ENCODE data around the gene ARID1B. TPM values are rescaled to one million over a fixed set of nuclear protein-coding genes. Genes with fewer than 3 reads are reported as not detected.

Gene ARID1B
- total RNA-seq, 1 experiment from 2014 or later: 91.7 TPM

DNA sequence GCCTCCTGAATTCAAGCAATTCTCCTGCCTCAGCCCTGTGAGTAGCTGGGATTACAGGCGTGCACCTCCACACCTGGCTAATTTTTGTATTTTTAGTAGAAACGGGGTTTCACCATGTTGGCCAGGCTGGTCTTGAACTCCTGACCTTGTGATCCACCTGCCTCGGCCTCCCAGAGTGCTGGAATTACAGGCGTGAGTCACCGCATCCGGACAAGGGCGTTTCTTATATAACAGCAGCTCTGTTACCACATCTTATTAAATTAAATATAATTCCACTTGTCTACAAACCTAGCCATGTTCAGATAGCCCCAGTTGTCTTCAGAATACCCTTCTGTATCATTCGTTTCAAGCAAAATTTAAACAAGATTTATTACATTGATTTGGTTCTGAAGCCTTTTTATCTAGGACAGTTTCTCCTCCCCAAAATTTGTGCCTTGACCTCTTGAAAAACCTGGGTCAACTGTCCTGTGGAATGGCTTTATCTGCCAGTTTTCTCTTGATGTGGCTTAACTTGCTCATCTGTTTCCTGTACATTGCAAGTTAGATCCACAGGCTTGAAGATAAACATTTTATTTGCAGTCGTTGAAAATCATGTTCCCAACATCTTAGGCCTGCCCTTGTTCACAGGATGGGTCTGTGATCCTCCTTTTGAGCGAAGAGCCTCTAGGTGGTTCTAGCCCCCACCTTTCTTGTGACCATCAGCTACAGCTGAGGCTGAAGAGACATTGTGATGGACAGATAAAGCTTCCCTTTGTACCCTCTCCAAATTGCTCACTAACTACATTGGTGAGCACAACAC is 132.2 kb downstream of the ARID1B start:
- ATAC-seq (no peak), DNase-seq (ENCODE audit: low read depth, low spot score) (no peak)
- POLR2A ChIA-PET: no interaction called here
- H3K4me1 ChIP-seq (ENCODE audit: control insufficient read depth, insufficient read depth, low read length): no peaks in the 10 kb centered on the region
- no peak overlapping the region for H3K27ac ChIP-seq (ENCODE audit: low read length)
- TF ChIP-seq, protein P1, sequence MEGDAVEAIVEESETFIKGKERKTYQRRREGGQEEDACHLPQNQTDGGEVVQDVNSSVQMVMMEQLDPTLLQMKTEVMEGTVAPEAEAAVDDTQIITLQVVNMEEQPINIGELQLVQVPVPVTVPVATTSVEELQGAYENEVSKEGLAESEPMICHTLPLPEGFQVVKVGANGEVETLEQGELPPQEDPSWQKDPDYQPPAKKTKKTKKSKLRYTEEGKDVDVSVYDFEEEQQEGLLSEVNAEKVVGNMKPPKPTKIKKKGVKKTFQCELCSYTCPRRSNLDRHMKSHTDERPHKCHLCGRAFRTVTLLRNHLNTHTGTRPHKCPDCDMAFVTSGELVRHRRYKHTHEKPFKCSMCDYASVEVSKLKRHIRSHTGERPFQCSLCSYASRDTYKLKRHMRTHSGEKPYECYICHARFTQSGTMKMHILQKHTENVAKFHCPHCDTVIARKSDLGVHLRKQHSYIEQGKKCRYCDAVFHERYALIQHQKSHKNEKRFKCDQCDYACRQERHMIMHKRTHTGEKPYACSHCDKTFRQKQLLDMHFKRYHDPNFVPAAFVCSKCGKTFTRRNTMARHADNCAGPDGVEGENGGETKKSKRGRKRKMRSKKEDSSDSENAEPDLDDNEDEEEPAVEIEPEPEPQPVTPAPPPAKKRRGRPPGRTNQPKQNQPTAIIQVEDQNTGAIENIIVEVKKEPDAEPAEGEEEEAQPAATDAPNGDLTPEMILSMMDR (IDR thresholded peaks at IDR 0.05): no peak
- TF ChIP-seq, protein P2, sequence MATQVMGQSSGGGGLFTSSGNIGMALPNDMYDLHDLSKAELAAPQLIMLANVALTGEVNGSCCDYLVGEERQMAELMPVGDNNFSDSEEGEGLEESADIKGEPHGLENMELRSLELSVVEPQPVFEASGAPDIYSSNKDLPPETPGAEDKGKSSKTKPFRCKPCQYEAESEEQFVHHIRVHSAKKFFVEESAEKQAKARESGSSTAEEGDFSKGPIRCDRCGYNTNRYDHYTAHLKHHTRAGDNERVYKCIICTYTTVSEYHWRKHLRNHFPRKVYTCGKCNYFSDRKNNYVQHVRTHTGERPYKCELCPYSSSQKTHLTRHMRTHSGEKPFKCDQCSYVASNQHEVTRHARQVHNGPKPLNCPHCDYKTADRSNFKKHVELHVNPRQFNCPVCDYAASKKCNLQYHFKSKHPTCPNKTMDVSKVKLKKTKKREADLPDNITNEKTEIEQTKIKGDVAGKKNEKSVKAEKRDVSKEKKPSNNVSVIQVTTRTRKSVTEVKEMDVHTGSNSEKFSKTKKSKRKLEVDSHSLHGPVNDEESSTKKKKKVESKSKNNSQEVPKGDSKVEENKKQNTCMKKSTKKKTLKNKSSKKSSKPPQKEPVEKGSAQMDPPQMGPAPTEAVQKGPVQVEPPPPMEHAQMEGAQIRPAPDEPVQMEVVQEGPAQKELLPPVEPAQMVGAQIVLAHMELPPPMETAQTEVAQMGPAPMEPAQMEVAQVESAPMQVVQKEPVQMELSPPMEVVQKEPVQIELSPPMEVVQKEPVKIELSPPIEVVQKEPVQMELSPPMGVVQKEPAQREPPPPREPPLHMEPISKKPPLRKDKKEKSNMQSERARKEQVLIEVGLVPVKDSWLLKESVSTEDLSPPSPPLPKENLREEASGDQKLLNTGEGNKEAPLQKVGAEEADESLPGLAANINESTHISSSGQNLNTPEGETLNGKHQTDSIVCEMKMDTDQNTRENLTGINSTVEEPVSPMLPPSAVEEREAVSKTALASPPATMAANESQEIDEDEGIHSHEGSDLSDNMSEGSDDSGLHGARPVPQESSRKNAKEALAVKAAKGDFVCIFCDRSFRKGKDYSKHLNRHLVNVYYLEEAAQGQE (IDR thresholded peaks at IDR 0.05; ENCODE audit: insufficient read depth in 1 of 2, low read depth in 2 of 2, low read length in 1 of 2): no peak
- TF ChIP-seq SIN3A (IDR thresholded peaks at IDR 0.05; ENCODE audit: borderline replicate concordance, insufficient read depth, low read depth, low read length) (no peak), TCF7L2 (IDR thresholded peaks at IDR 0.05; ENCODE audit: low read depth, low read length) (no peak), POLR2AphosphoS5 (IDR thresholded peaks at IDR 0.05; ENCODE audit: low read depth, low read length) (no peak)
- in situ Hi-C loops (cut with HindIII; ENCODE audit: low pct_unique_long_range_greater_than_20kb, low sequenced_read_pairs): no loop called here
- H3K27me3 ChIP-seq (ENCODE audit: control insufficient read depth, insufficient read depth, low read length): no peaks in the 10 kb centered on the region
- no peaks in the 10 kb centered on the region for H3K9me3 ChIP-seq (ENCODE audit: control insufficient read depth, insufficient read depth, low read depth, low read length)
- no peaks in the 10 kb centered on the region for H3K36me3 ChIP-seq (ENCODE audit: control insufficient read depth, insufficient read depth, low read length)
- no peak overlapping the region for H3K4me3 ChIP-seq (ENCODE audit: low read depth in 2 of 2, low read length in 2 of 2)
- intact Hi-C loops (cut with micrococcal nuclease; ENCODE audit: unreplicated experiment): no loop called here
- no TSS peak for BruUV-seq (replicated peaks)
- CTCF ChIA-PET: no interaction called here

DNA sequence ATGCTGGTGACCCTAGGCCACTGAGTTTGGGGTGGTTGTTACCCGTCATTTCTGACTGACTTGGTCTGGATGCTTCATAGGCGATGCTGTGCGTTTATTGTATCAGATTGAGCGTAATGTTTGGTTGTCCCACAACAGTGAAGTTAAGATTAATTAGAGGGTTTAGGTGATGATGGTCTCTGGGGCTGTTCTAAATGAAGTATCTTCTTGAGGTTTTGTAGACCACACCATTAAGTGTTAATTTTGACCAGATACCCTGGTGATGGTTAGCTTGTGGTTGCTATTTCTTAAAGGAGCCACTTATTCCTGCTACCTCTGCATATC is 132.8 kb downstream of the ARID1B start:
- BruUV-seq (replicated peaks): no TSS peak
- in situ Hi-C loops (cut with HindIII; ENCODE audit: low pct_unique_long_range_greater_than_20kb, low sequenced_read_pairs): no loop called here
- no peak for ATAC-seq

More for the DNA sequence above, 132.8 kb downstream of the ARID1B start:
- DNase-seq (ENCODE audit: low read depth, low spot score): no peak
- no peaks in the 10 kb centered on the region for H3K36me3 ChIP-seq (ENCODE audit: control insufficient read depth, insufficient read depth, low read length)
- H3K4me1 ChIP-seq (ENCODE audit: control insufficient read depth, insufficient read depth, low read length): no peaks in the 10 kb centered on the region
- no peak overlapping the region for H3K4me3 ChIP-seq (ENCODE audit: low read depth in 2 of 2, low read length in 2 of 2)
- H3K27ac ChIP-seq (ENCODE audit: low read length): no peak overlapping the region
- ChIA-PET CTCF (no interaction called here), POLR2A (no interaction called here)
- intact Hi-C loops (cut with micrococcal nuclease; ENCODE audit: unreplicated experiment): no loop called here
- no peaks in the 10 kb centered on the region for H3K27me3 ChIP-seq (ENCODE audit: control insufficient read depth, insufficient read depth, low read length)
- TF ChIP-seq POLR2AphosphoS5 (IDR thresholded peaks at IDR 0.05; ENCODE audit: low read depth, low read length): no peak
- TF ChIP-seq, protein P1 (IDR thresholded peaks at IDR 0.05): no peak
- TF ChIP-seq, protein P2 (IDR thresholded peaks at IDR 0.05; ENCODE audit: insufficient read depth in 1 of 2, low read depth in 2 of 2, low read length in 1 of 2): no peak
- TF ChIP-seq TCF7L2 (IDR thresholded peaks at IDR 0.05; ENCODE audit: low read depth, low read length): no peak
- TF ChIP-seq SIN3A (IDR thresholded peaks at IDR 0.05; ENCODE audit: borderline replicate concordance, insufficient read depth, low read depth, low read length): no peak
- H3K9me3 ChIP-seq (ENCODE audit: control insufficient read depth, insufficient read depth, low read depth, low read length): no peaks in the 10 kb centered on the region
